H1 (cell line): ENCODE data around the gene PTPN21. TPM values are rescaled to one million over a fixed set of nuclear protein-coding genes. Genes with fewer than 3 reads are reported as not detected.

ENCODE experiments used
- CTCF ChIA-PET: fragments of 300-600 bp; sonication (Branson Sonifier 250); formaldehyde crosslinking; loops from one replicate; lab custom pipeline; 2021; ENCODE audit not compliant: partially characterized antibody; lab: Charles Lee
- POLR2A ChIA-PET: fragments of 300-600 bp; sonication (Branson Sonifier 250); formaldehyde crosslinking; loops from one replicate; lab custom pipeline; 2021; ENCODE audit warnings: inconsistent platforms; ENCODE audit not compliant: partially characterized antibody; lab: Charles Lee
- DNase-seq, 2 experiments: peaks; one replicate each; pipeline versions ENCODE4 v3.0.0 to v3.0.0-alpha.2; 2010 to 2022; ENCODE audit warnings: low spot score in 2 of 2, low read depth in 1 of 2, mixed read lengths in 1 of 2
- FAIRE-seq: peaks from 2 replicates; lab custom pipeline; 2011; peaks lifted over from hg19 to GRCh38; lab: Jason Lieb, UNC
- H2AFZ ChIP-seq: 2 replicates; pipeline ENCODE4 v1.8.1; 2012; ENCODE audit warnings: low read length, inconsistent platforms
- H2AK5ac ChIP-seq: 2 replicates; pipeline ENCODE4 v1.6.1; 2013; ENCODE audit warnings: low read depth, low read length
- H2BK120ac ChIP-seq: replicated peaks from 2 replicates; pipeline ENCODE3; 2013; ENCODE audit warnings: low read depth, low read length, inconsistent platforms
- H2BK12ac ChIP-seq: 2 replicates; pipeline ENCODE4 v1.6.1; 2013; ENCODE audit warnings: low read depth, low read length
- H2BK15ac ChIP-seq: 2 replicates; pipeline ENCODE4 v1.6.1; 2013; ENCODE audit warnings: low read length
- H2BK20ac ChIP-seq: 2 replicates; pipeline ENCODE4 v1.6.1; 2013; ENCODE audit warnings: low read length
- H2BK5ac ChIP-seq: 2 replicates; pipeline ENCODE4 v1.6.1; 2013; ENCODE audit warnings: low read depth, low read length
- H3K14ac ChIP-seq: 2 replicates; pipeline ENCODE4 v1.6.1; 2013; ENCODE audit warnings: inconsistent platforms; ENCODE audit not compliant: insufficient read length
- H3K18ac ChIP-seq: 2 replicates; pipeline ENCODE4 v1.6.1; 2013; ENCODE audit warnings: low read length; ENCODE audit errors: extremely low read depth
- H3K23ac ChIP-seq: 2 replicates; pipeline ENCODE4 v1.6.1; 2013; ENCODE audit warnings: inconsistent platforms; ENCODE audit not compliant: insufficient read length
- H3K23me2 ChIP-seq: 2 replicates; pipeline ENCODE4 v1.6.1; 2013; ENCODE audit warnings: low read depth, low read length
- H3K27ac ChIP-seq: 2 replicates; pipeline ENCODE4 v1.6.1; 2011; ENCODE audit warnings: low read depth, low read length, inconsistent platforms
- H3K27me3 ChIP-seq, 4 experiments: replicated peaks in 1 of 4; 1 replicate in 1 of 4; 2 replicates in 3 of 4; pipeline versions ENCODE4 v1.6.1 to v1.8.1; 2011 to 2013; ENCODE audit warnings: low read length in 3 of 4, mild to moderate bottlenecking in 3 of 4, inconsistent platforms in 2 of 4, mixed read lengths in 2 of 4, moderate library complexity in 1 of 4; ENCODE audit not compliant: control insufficient read depth in 3 of 4, insufficient read depth in 3 of 4; ENCODE audit errors: extremely low read depth in 1 of 4
- H3K36me3 ChIP-seq, 4 experiments: 2 replicates each; pipeline versions ENCODE4 v1.6.1 to v1.8.1; 2011 to 2013; ENCODE audit warnings: mild to moderate bottlenecking in 4 of 4, low read length in 3 of 4, moderate library complexity in 2 of 4, control low read depth in 1 of 4, inconsistent platforms in 1 of 4; ENCODE audit not compliant: insufficient read depth in 4 of 4, control insufficient read depth in 2 of 4
- H3K4ac ChIP-seq: replicated peaks from 2 replicates; pipeline ENCODE3; 2013; ENCODE audit warnings: low read length, low read depth, mixed read lengths, inconsistent platforms; ENCODE audit not compliant: insufficient read length
- H3K4me1 ChIP-seq, 4 experiments: replicated peaks in 1 of 4; 1 replicate in 1 of 4; 2 replicates in 3 of 4; pipeline versions ENCODE4 v1.6.1 to v1.8.1; 2011 to 2013; ENCODE audit warnings: low read length in 3 of 4, inconsistent platforms in 2 of 4, mixed read lengths in 1 of 4; ENCODE audit not compliant: insufficient read depth in 4 of 4, control insufficient read depth in 3 of 4
- H3K4me2 ChIP-seq, 2 experiments: 2 replicates each; pipeline versions ENCODE4 v1.6.1 to v1.8.1; 2011 to 2013; ENCODE audit warnings: low read depth in 2 of 2, low read length in 2 of 2, control low read depth in 1 of 2, inconsistent platforms in 1 of 2, mild to moderate bottlenecking in 1 of 2; ENCODE audit not compliant: insufficient read depth in 1 of 2
- H3K4me3 ChIP-seq, 4 experiments: fragments of 200-600, 300-600 bp in 1 of 4; sonication (generic), shearing (Covaris generic), sonication (Bioruptor Twin) in 1 of 4; 2 replicates each; pipeline versions ENCODE4 v1.5.1 to v1.8.1; 2011 to 2016; ENCODE audit warnings: low read length in 4 of 4, low read depth in 3 of 4, control low read depth in 2 of 4, inconsistent platforms in 2 of 4, mild to moderate bottlenecking in 2 of 4, mixed read lengths in 1 of 4, moderate library complexity in 1 of 4; ENCODE audit not compliant: insufficient read depth in 2 of 4; ENCODE audit errors: extremely low read depth in 1 of 4
- H3K56ac ChIP-seq: replicated peaks from 2 replicates; pipeline ENCODE3; 2013; ENCODE audit warnings: low read depth, mild to moderate bottlenecking, mixed read lengths, low read length, inconsistent platforms; ENCODE audit not compliant: insufficient read length
- H3K79me1 ChIP-seq: 2 replicates; pipeline ENCODE4 v1.6.1; 2013; ENCODE audit warnings: low read depth, low read length, control low read depth
- H3K79me2 ChIP-seq, 2 experiments: 2 replicates each; pipeline versions ENCODE4 v1.6.1 to v1.8.1; 2012 to 2013; ENCODE audit warnings: low read length in 2 of 2, mild to moderate bottlenecking in 2 of 2, inconsistent platforms in 1 of 2; ENCODE audit not compliant: insufficient read depth in 2 of 2, control insufficient read depth in 1 of 2
- H3K9ac ChIP-seq, 4 experiments: replicated peaks in 1 of 4; 1 replicate in 1 of 4; 2 replicates in 3 of 4; pipeline versions ENCODE4 v1.6.1 to v1.8.1; 2011 to 2013; ENCODE audit warnings: low read depth in 3 of 4, low read length in 3 of 4, control low read depth in 2 of 4, mild to moderate bottlenecking in 2 of 4, moderate library complexity in 2 of 4, inconsistent platforms in 1 of 4; ENCODE audit errors: extremely low read depth in 1 of 4
- H3K9me3 ChIP-seq, 2 experiments: 2 replicates each; pipeline versions ENCODE4 v1.6.1 to v1.8.1; 2012 to 2013; ENCODE audit warnings: mild to moderate bottlenecking in 2 of 2, moderate library complexity in 2 of 2, control low read depth in 1 of 2, inconsistent platforms in 1 of 2, low read depth in 1 of 2, low read length in 1 of 2, mixed read lengths in 1 of 2; ENCODE audit not compliant: insufficient read depth in 2 of 2
- H4K20me1 ChIP-seq, 2 experiments: replicated peaks in 1 of 2; 2 replicates each; pipeline versions ENCODE3 to v1.8.1; 2011 to 2013; ENCODE audit warnings: inconsistent platforms in 2 of 2, low read length in 2 of 2, mild to moderate bottlenecking in 1 of 2; ENCODE audit not compliant: insufficient read depth in 2 of 2, control insufficient read depth in 1 of 2
- H4K5ac ChIP-seq: 2 replicates; pipeline ENCODE4 v1.6.1; 2013; ENCODE audit warnings: low read length, low read depth, mixed read lengths, inconsistent platforms; ENCODE audit not compliant: insufficient read length
- H4K8ac ChIP-seq: 2 replicates; pipeline ENCODE4 v1.8.0; 2013; ENCODE audit warnings: mild to moderate bottlenecking, moderate library complexity, low read length, inconsistent platforms; ENCODE audit not compliant: insufficient read depth; ENCODE audit errors: extremely low read depth
- H4K91ac ChIP-seq: replicated peaks from 2 replicates; pipeline ENCODE3; 2013; ENCODE audit warnings: low read length, mixed read lengths, inconsistent platforms; ENCODE audit not compliant: insufficient read length
- TAF7 ChIP-seq: optimal IDR thresholded peaks from 2 replicates; pipeline ENCODE3; 2011; ENCODE audit warnings: low read depth, mild to moderate bottlenecking, inconsistent platforms, low read length, moderate library complexity, borderline replicate concordance
- WGBS, 2 experiments: shearing (Covaris generic) in 1 of 2; methylation state at CpG; one replicate each; pipeline versions ENCODE4 v1.1.6 to v1.1.7; 2013 to 2015; ENCODE audit warnings: low lambda C conversion rate in 2 of 2, mixed read lengths in 2 of 2, inconsistent platforms in 1 of 2, low coverage in 1 of 2, missing lambda C conversion rate in 1 of 2; ENCODE audit not compliant: insufficient replicate concordance in 2 of 2, insufficient coverage in 1 of 2, insufficient read length in 1 of 2; ENCODE audit errors: extremely low coverage in 1 of 2, missing lambda C conversion rate in 1 of 2; 5-methylcytosine and 5-hydroxymethylcytosine counted together
- polyA plus RNA-seq, 7 experiments: library from polyadenylated mRNA; depleted of rRNA in 3 of 7; stranded (reverse) in 5 of 7; unstranded in 2 of 7; fragments of >200 nt in 5 of 7; fragments of 200-250 nt in 2 of 7; gene quantifications; 1 replicate in 5 of 7; 2 replicates in 1 of 7; 4 replicates in 1 of 7; pipeline versions ENCODE4 v1.2.1 to v1.2.3, GENCODE V29; 2011 to 2013; ENCODE audit warnings: missing spikeins in 2 of 7, mixed read lengths in 2 of 7
- total RNA-seq: library from RNA; stranded (reverse); fragmentation: NEBNext Ultra II Directional; extraction: Animal tissue kit (Norgen Biotek cat#: 25700); gene quantifications from 2 replicates; pipeline ENCODE4 v1.2.1, GENCODE V29; 2021

The PTPN21 gene
- total and polyA plus RNA-seq, 2 of the 8 experiments (the other 6 are each of a cell fraction or from before 2014, with no cell fraction given), result 6.5 to 16.1 TPM

- Histone ChIP-seq H4K91ac (no peak overlapping the region), H3K23ac (no peak overlapping the region), H2BK20ac (no peak overlapping the region), H3K14ac (no peak overlapping the region), H3K79me2 (no peaks in the 10 kb centered on the region), H3K79me1 (no peaks in the 10 kb centered on the region), H4K5ac (no peak overlapping the region), H2BK120ac (no peak overlapping the region), H3K9ac (no peak overlapping the region), H3K56ac (no peak overlapping the region), H3K27ac (no peak overlapping the region), H2AK5ac (no peak overlapping the region), H2BK15ac (no peak overlapping the region), H3K9me3 (no peaks in the 10 kb centered on the region), H4K20me1 (peaks cover 0 to 2% of the 10 kb centered on the region in 2 experiments), H3K27me3 (no peaks in the 10 kb centered on the region), H2BK5ac (no peak overlapping the region), H3K4me2 (no peak overlapping the region), H2AFZ (no peak overlapping the region), H3K18ac (no peak overlapping the region), H3K4ac (no peak overlapping the region), H3K4me1 (no peaks in the 10 kb centered on the region), H3K23me2 (no peaks in the 10 kb centered on the region), H3K36me3 (peaks cover 0 to 8% (median under 1%) of the 10 kb centered on the region in 4 experiments; a peak in 3 of 8 replicates), H3K4me3 (no peak overlapping the region), H4K8ac (no peak overlapping the region), H2BK12ac (no peak overlapping the region)
- WGBS, 2 experiments, result 92% methylated on average over 1 of the region's 1 CpG; no CpG with 5 or more reads in 1 of the 2 experiments
- FAIRE-seq (no peak), DNase-seq (no peak)
- ChIA-PET POLR2A (no interaction called here), CTCF (no interaction called here)
- TF ChIP-seq TAF7, result no peak
Measured at GRCh38 chr14:88507208-88507607, 47.6 kb downstream of the PTPN21 start.
